PC-3 (cell line): ENCODE measurements around the gene SNTG2.

Source experiments
- EZH2 ChIP-seq: fragments of 300-600 bp; sonication (generic); IDR thresholded peaks from one replicate; pipeline ENCODE4 v1.6.1; 2017; ENCODE audit warnings: antibody characterized with exemption, mild to moderate bottlenecking, low read length; ENCODE audit not compliant: unreplicated experiment
- EZH2phosphoT487 ChIP-seq: fragments of 300-600 bp; sonication (generic); IDR thresholded peaks from 2 replicates; pipeline ENCODE4 v1.6.1; 2018; ENCODE audit warnings: mild to moderate bottlenecking, antibody characterized with exemption, low read length, borderline replicate concordance
- TF ChIP-seq, protein P1 (sequence below): fragments of 300-600 bp; sonication (generic); conservative IDR thresholded peaks from 2 replicates; pipeline ENCODE4 v1.5.1; 2017; ENCODE audit warnings: antibody characterized with exemption, low read depth, mild to moderate bottlenecking, low read length

DNA sequence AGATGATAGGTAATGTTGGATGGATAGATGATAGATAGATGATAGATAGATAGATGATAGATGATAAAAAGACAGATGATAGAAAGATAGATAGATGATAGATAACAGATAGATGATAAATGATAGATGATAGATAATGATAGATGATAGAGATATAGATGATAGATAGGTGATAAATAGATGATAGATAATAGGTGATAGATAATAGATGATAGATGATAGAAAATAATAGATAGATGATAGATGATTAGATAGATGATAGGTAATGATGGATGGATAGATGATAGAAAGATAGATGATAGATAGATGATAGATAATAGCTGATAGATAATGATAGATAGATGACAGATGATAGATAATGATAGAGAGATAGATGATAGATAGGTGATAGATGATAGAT, 31.0 kb upstream of the SNTG2 start:
- TF ChIP-seq, protein P1, sequence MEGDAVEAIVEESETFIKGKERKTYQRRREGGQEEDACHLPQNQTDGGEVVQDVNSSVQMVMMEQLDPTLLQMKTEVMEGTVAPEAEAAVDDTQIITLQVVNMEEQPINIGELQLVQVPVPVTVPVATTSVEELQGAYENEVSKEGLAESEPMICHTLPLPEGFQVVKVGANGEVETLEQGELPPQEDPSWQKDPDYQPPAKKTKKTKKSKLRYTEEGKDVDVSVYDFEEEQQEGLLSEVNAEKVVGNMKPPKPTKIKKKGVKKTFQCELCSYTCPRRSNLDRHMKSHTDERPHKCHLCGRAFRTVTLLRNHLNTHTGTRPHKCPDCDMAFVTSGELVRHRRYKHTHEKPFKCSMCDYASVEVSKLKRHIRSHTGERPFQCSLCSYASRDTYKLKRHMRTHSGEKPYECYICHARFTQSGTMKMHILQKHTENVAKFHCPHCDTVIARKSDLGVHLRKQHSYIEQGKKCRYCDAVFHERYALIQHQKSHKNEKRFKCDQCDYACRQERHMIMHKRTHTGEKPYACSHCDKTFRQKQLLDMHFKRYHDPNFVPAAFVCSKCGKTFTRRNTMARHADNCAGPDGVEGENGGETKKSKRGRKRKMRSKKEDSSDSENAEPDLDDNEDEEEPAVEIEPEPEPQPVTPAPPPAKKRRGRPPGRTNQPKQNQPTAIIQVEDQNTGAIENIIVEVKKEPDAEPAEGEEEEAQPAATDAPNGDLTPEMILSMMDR: no peak
- TF ChIP-seq EZH2phosphoT487 (no peak), EZH2 (no peak)
